Measurements from ENCODE around the gene WDR4. TPM values are rescaled to one million over a fixed set of nuclear protein-coding genes. Genes with fewer than 3 reads are reported as not detected.

WDR4 gene
- total and polyA plus RNA-seq, 2 of the 13 experiments (the other 11 are each of a cell fraction or from before 2014, with no cell fraction given), result 11.3 to 14.4 TPM

DNA sequence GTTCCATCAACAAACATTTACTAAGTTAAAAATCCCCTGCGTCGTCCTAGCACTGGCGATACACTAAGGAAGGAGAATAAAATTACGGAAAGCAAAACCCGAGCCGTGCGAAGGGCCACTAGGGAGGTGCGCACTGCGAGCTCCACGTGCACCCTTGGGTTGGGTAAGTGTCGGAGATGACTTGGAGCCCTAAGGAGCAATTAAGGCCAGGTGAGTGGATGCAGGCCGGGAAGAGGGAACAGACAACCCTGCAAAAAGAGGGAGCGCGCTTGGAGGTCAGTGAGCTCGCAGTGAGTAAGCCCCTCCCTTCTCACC lies 704 bp downstream of the WDR4 start (continued):
- TF ChIP-seq MTA1 (CRISPR knock-in tag; IDR thresholded peaks at IDR 0.05; ENCODE audit: borderline replicate concordance), result no peak
- TF ChIP-seq MAFG (CRISPR knock-in tag; IDR thresholded peaks at IDR 0.05), result 0 out of 2 replicates have a peak, but pooled peaks have one; percentile 38
- TF ChIP-seq, protein P1, sequence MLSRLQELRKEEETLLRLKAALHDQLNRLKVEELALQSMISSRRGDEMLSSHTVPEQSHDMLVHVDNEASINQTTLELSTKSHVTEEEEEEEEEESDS (CRISPR knock-in tag; IDR thresholded peaks at IDR 0.05; ENCODE audit: borderline replicate concordance), result no peak
- 0 out of 2 replicates have a peak, but pooled peaks have one; percentile 39 for TF ChIP-seq HOXA5 (CRISPR knock-in tag; IDR thresholded peaks at IDR 0.05)
- TF ChIP-seq SMC3 (IDR thresholded peaks at IDR 0.05; ENCODE audit: low read length), result no peak
- TF ChIP-seq, protein P2, sequence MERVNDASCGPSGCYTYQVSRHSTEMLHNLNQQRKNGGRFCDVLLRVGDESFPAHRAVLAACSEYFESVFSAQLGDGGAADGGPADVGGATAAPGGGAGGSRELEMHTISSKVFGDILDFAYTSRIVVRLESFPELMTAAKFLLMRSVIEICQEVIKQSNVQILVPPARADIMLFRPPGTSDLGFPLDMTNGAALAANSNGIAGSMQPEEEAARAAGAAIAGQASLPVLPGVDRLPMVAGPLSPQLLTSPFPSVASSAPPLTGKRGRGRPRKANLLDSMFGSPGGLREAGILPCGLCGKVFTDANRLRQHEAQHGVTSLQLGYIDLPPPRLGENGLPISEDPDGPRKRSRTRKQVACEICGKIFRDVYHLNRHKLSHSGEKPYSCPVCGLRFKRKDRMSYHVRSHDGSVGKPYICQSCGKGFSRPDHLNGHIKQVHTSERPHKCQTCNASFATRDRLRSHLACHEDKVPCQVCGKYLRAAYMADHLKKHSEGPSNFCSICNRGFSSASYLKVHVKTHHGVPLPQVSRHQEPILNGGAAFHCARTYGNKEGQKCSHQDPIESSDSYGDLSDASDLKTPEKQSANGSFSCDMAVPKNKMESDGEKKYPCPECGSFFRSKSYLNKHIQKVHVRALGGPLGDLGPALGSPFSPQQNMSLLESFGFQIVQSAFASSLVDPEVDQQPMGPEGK (CRISPR knock-in tag; IDR thresholded peaks at IDR 0.05), result no peak
- TF ChIP-seq, protein P3, sequence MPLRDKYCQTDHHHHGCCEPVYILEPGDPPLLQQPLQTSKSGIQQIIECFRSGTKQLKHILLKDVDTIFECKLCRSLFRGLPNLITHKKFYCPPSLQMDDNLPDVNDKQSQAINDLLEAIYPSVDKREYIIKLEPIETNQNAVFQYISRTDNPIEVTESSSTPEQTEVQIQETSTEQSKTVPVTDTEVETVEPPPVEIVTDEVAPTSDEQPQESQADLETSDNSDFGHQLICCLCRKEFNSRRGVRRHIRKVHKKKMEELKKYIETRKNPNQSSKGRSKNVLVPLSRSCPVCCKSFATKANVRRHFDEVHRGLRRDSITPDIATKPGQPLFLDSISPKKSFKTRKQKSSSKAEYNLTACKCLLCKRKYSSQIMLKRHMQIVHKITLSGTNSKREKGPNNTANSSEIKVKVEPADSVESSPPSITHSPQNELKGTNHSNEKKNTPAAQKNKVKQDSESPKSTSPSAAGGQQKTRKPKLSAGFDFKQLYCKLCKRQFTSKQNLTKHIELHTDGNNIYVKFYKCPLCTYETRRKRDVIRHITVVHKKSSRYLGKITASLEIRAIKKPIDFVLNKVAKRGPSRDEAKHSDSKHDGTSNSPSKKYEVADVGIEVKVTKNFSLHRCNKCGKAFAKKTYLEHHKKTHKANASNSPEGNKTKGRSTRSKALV (CRISPR knock-in tag; IDR thresholded peaks at IDR 0.05), result no peak
- no peak for TF ChIP-seq SNAPC2 (CRISPR knock-in tag; IDR thresholded peaks at IDR 0.05)
- no peak for TF ChIP-seq TBX2 (CRISPR knock-in tag; IDR thresholded peaks at IDR 0.05; ENCODE audit: borderline replicate concordance)
- 0 out of 2 replicates have a peak, but pooled peaks have one; percentile 5 for TF ChIP-seq HOXA3 (CRISPR knock-in tag; IDR thresholded peaks at IDR 0.05)
- no peak for TF ChIP-seq FOXC1 (CRISPR knock-in tag; IDR thresholded peaks at IDR 0.05; ENCODE audit: borderline replicate concordance)
- TF ChIP-seq DMAP1 (CRISPR knock-in tag; IDR thresholded peaks at IDR 0.05), result no peak
- TF ChIP-seq, protein P4, sequence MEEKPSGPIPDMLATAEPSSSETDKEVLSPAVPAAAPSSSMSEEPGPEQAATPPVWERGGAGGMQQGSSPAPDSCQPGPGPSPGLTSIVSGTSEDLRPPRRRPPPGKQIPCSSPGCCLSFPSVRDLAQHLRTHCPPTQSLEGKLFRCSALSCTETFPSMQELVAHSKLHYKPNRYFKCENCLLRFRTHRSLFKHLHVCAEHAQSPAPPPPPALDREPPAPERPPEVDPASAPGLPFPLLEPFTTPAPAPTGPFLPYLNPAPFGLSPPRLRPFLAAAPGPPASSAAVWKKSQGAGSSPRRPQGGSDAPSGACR (CRISPR knock-in tag; IDR thresholded peaks at IDR 0.05), result 0 out of 2 replicates have a peak, but pooled peaks have one; percentile 6
- TF ChIP-seq ZZZ3 (CRISPR knock-in tag; IDR thresholded peaks at IDR 0.05; ENCODE audit: borderline replicate concordance), result no peak
- 0 out of 2 replicates have a peak, but pooled peaks have one; percentile 21 for TF ChIP-seq ZNF224 (CRISPR knock-in tag; IDR thresholded peaks at IDR 0.05)
- TF ChIP-seq ZNF619 (CRISPR knock-in tag; IDR thresholded peaks at IDR 0.05), result no peak
- no peak for TF ChIP-seq ZNF292 (CRISPR knock-in tag; IDR thresholded peaks at IDR 0.05; ENCODE audit: borderline replicate concordance, low read depth)
- TF ChIP-seq NR2F2 (IDR thresholded peaks at IDR 0.05; ENCODE audit: borderline replicate concordance, low read depth), result peak; percentile 10; the same call in 1 of the 2 replicates
- TF ChIP-seq, protein P5, sequence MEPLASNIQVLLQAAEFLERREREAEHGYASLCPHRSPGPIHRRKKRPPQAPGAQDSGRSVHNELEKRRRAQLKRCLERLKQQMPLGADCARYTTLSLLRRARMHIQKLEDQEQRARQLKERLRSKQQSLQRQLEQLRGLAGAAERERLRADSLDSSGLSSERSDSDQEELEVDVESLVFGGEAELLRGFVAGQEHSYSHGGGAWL (CRISPR knock-in tag; IDR thresholded peaks at IDR 0.05), result no peak
- TF ChIP-seq SIX4 (CRISPR knock-in tag; IDR thresholded peaks at IDR 0.05), result no peak
- 0 out of 2 replicates have a peak, but pooled peaks have one; percentile 17 for TF ChIP-seq ZMAT3 (CRISPR knock-in tag; conservative IDR thresholded peaks at IDR 0.05)
- TF ChIP-seq, protein P6, sequence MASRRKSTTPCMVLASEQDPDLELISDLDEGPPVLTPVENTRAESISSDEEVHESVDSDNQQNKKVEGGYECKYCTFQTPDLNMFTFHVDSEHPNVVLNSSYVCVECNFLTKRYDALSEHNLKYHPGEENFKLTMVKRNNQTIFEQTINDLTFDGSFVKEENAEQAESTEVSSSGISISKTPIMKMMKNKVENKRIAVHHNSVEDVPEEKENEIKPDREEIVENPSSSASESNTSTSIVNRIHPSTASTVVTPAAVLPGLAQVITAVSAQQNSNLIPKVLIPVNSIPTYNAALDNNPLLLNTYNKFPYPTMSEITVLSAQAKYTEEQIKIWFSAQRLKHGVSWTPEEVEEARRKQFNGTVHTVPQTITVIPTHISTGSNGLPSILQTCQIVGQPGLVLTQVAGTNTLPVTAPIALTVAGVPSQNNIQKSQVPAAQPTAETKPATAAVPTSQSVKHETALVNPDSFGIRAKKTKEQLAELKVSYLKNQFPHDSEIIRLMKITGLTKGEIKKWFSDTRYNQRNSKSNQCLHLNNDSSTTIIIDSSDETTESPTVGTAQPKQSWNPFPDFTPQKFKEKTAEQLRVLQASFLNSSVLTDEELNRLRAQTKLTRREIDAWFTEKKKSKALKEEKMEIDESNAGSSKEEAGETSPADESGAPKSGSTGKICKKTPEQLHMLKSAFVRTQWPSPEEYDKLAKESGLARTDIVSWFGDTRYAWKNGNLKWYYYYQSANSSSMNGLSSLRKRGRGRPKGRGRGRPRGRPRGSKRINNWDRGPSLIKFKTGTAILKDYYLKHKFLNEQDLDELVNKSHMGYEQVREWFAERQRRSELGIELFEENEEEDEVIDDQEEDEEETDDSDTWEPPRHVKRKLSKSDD (CRISPR knock-in tag; IDR thresholded peaks at IDR 0.05; ENCODE audit: low read depth), result 0 out of 2 replicates have a peak, but pooled peaks have one; percentile 6
- TF ChIP-seq ZNF775 (CRISPR knock-in tag; IDR thresholded peaks at IDR 0.05; ENCODE audit: borderline replicate concordance), result 0 out of 2 replicates have a peak, but pooled peaks have one; percentile 92

Measured in HepG2 (cell line).